HG02610 (cell line): Measurements from ENCODE around the gene IQSEC1.

ENCODE experiments used
- ATAC-seq: cut with Tn5 transposase; IDR thresholded peaks from one replicate; pipeline ENCODE4 v1.9.1; 2021; ENCODE audit warnings: mild to moderate bottlenecking, moderate library complexity; ENCODE audit not compliant: unreplicated experiment

IQSEC1 gene

GRCh38 chr3:12852201-12852600 is 221.0 kb downstream of the IQSEC1 start:
- ATAC-seq = no peak
